Mucosa of rectum (tissue), 2 donors: ENCODE measurements around the gene MAGI2.
"Not testable (repeated sequence)": the region's sequence is repeated elsewhere in the genome, so short reads cannot be mapped to it uniquely, and the experiment has no call there.

Source experiments
- H3K27ac ChIP-seq, 2 donors: one replicate each; pipeline ENCODE4 v1.7.0; 2013; ENCODE audit warnings: inconsistent platforms in 2 of 2, low read depth in 2 of 2, low read length in 2 of 2
- H3K27me3 ChIP-seq, 2 donors: one replicate each; pipeline ENCODE4 v1.7.0; 2013; ENCODE audit warnings: low read length in 2 of 2; ENCODE audit not compliant: control insufficient read depth in 2 of 2, insufficient read depth in 2 of 2
- H3K36me3 ChIP-seq, 2 donors: one replicate each; pipeline ENCODE4 v1.7.0; 2013; ENCODE audit warnings: low read length in 2 of 2; ENCODE audit not compliant: control insufficient read depth in 2 of 2, insufficient read depth in 2 of 2
- H3K4me1 ChIP-seq, 2 donors: one replicate each; pipeline ENCODE4 v1.7.0; 2013; ENCODE audit warnings: low read length in 2 of 2, mild to moderate bottlenecking in 1 of 2; ENCODE audit not compliant: control insufficient read depth in 2 of 2, insufficient read depth in 2 of 2
- H3K4me3 ChIP-seq, 2 donors: one replicate each; pipeline ENCODE4 v1.7.0; 2013; ENCODE audit warnings: low read length in 2 of 2
- H3K9ac ChIP-seq, 2 donors: one replicate each; pipeline ENCODE4 v1.7.0; 2013; ENCODE audit warnings: low read length in 2 of 2, low read depth in 1 of 2, mild to moderate bottlenecking in 1 of 2
- H3K9me3 ChIP-seq, 2 donors: one replicate each; pipeline ENCODE4 v1.7.0; 2013; ENCODE audit warnings: low read length in 2 of 2; ENCODE audit not compliant: control insufficient read depth in 2 of 2
- donor health status: healthy.
- donor health status: Normal muscosa, but diverticular disease.

MAGI2 gene

DNA sequence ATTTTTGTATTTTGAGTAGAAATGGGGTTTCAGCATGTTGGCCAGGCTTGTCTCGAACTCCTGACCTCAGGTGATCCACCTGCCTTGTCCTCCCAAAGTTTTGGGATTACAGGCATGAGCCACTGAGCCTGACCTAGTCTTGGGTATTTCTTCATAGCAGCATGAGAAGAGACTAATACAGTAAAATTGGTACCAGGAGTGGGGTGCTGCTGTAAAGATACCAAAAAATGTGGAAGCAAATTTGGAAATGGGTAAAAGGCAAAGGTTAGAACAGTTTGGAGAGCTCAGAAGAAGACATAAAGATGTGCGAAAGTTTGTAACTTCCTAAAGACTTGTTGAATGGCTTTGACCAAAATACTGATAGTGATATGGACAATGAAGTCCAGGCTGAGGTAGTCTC lies 433.8 kb downstream of the MAGI2 start:
- H3K27me3 ChIP-seq, H3K36me3 ChIP-seq, H3K27ac ChIP-seq, H3K9me3 ChIP-seq, H3K9ac ChIP-seq, H3K4me3 ChIP-seq, H3K4me1 ChIP-seq: not testable (repeated sequence)

GRCh38 chr7:79011921-79012320 lies 441.5 kb downstream of the MAGI2 start:
- Histone ChIP-seq H3K27me3 (no peaks in the 10 kb centered on the region), H3K27ac (no peak overlapping the region), H3K36me3 (no peaks in the 10 kb centered on the region), H3K4me1 (no peaks in the 10 kb centered on the region), H3K9ac (no peak overlapping the region), H3K4me3 (no peak overlapping the region), H3K9me3 (no peaks in the 10 kb centered on the region)

DNA sequence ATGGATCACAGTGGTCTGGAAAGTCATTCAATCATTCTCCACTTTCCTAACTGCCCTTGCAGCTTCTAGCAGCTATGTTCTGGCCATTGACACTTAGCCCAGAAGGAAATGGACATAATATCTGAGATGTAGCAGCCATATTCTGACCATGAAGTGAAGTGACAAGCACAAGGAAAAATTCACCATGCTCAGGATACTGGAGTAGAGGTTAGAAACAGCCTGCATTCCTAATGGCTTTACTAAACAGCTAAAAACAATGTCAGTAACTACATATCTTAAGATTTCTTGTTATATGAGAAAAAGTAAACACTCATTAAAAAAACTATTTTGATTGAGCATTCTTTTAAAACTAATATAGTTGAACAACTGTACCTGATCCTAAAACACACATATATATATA lies 443.8 kb downstream of the MAGI2 start:
- no peak overlapping the region for H3K4me3 ChIP-seq
- no peak overlapping the region for H3K27ac ChIP-seq
- no peaks in the 10 kb centered on the region for H3K36me3 ChIP-seq
- H3K9ac ChIP-seq, result no peak overlapping the region
- H3K9me3 ChIP-seq, result no peaks in the 10 kb centered on the region
- H3K4me1 ChIP-seq, result no peaks in the 10 kb centered on the region
- no peaks in the 10 kb centered on the region for H3K27me3 ChIP-seq

- Histone ChIP-seq H3K36me3 (no peaks in the 10 kb centered on the region), H3K4me3 (no peak overlapping the region), H3K4me1 (no peaks in the 10 kb centered on the region), H3K27me3 (no peaks in the 10 kb centered on the region), H3K9me3 (no peaks in the 10 kb centered on the region), H3K9ac (no peak overlapping the region), H3K27ac (no peak overlapping the region)
These were observed 444.7 kb downstream of the MAGI2 start for GRCh38 chr7:79008786-79009185.

DNA sequence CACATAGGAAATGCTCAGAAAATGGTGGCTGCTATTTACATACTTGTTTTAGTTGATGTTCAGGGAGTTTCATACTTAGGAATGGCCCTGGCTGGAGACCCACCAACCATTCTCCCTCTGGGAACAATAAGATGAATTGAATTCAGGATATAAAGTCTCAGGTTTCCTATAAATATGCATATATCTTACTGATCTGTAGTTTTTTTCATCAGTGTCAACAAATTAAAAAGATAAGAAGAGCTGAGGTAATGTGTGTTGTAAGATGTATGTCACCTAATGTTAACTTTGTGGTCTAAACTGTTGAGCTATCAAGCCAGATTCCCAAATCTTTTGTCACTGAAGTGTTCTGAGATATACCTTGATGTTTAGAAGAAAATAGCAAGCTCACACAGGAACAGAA lies 457.5 kb downstream of the MAGI2 start:
- no peaks in the 10 kb centered on the region for H3K27me3 ChIP-seq
- H3K4me3 ChIP-seq, result no peak overlapping the region
- H3K27ac ChIP-seq, result no peak overlapping the region
- H3K9me3 ChIP-seq, result no peaks in the 10 kb centered on the region
- no peaks in the 10 kb centered on the region for H3K4me1 ChIP-seq
- H3K9ac ChIP-seq, result no peak overlapping the region
- no peaks in the 10 kb centered on the region for H3K36me3 ChIP-seq

GRCh38 chr7:78993341-78993740 lies 460.1 kb downstream of the MAGI2 start:
- Histone ChIP-seq H3K27ac (no peak overlapping the region), H3K36me3 (no peaks in the 10 kb centered on the region), H3K4me1 (no peaks in the 10 kb centered on the region), H3K4me3 (no peak overlapping the region), H3K27me3 (no peaks in the 10 kb centered on the region), H3K9me3 (no peaks in the 10 kb centered on the region), H3K9ac (no peak overlapping the region)

GRCh38 chr7:78985509-78985908 lies 468.0 kb downstream of the MAGI2 start:
- Histone ChIP-seq H3K27ac (no peak overlapping the region), H3K27me3 (no peaks in the 10 kb centered on the region), H3K36me3 (no peaks in the 10 kb centered on the region), H3K4me3 (no peak overlapping the region), H3K9me3 (no peaks in the 10 kb centered on the region), H3K4me1 (no peaks in the 10 kb centered on the region), H3K9ac (no peak overlapping the region)

- no peak overlapping the region for H3K4me3 ChIP-seq
- H3K27ac ChIP-seq, result no peak overlapping the region
- H3K4me1 ChIP-seq, result no peaks in the 10 kb centered on the region
- H3K27me3 ChIP-seq, result no peaks in the 10 kb centered on the region
- no peaks in the 10 kb centered on the region for H3K36me3 ChIP-seq
- no peaks in the 10 kb centered on the region for H3K9me3 ChIP-seq
- no peak overlapping the region for H3K9ac ChIP-seq
These were observed 470.0 kb downstream of the MAGI2 start for GRCh38 chr7:78983483-78983882.

GRCh38 chr7:78970440-78970916 lies 483.0 kb downstream of the MAGI2 start:
- Histone ChIP-seq H3K9ac (no peak overlapping the region), H3K27me3 (no peaks in the 10 kb centered on the region), H3K27ac (no peak overlapping the region), H3K9me3 (no peaks in the 10 kb centered on the region), H3K4me1 (no peaks in the 10 kb centered on the region), H3K36me3 (no peaks in the 10 kb centered on the region), H3K4me3 (no peak overlapping the region)

- no peaks in the 10 kb centered on the region for H3K27me3 ChIP-seq
- no peak overlapping the region for H3K9ac ChIP-seq
- no peak overlapping the region for H3K27ac ChIP-seq
- H3K36me3 ChIP-seq, result no peaks in the 10 kb centered on the region
- no peak overlapping the region for H3K4me3 ChIP-seq
- H3K9me3 ChIP-seq, result no peaks in the 10 kb centered on the region
- H3K4me1 ChIP-seq, result no peaks in the 10 kb centered on the region
These were observed 484.5 kb downstream of the MAGI2 start for GRCh38 chr7:78968951-78969350.

GRCh38 chr7:78967561-78967960 lies 485.9 kb downstream of the MAGI2 start:
- H3K9me3 ChIP-seq, H3K27me3 ChIP-seq, H3K9ac ChIP-seq, H3K27ac ChIP-seq, H3K36me3 ChIP-seq, H3K4me1 ChIP-seq, H3K4me3 ChIP-seq: not testable (repeated sequence)
